Ramos (cell line): Measurements from ENCODE around the gene FBXO27.
"Not testable (repeated sequence)": the region's sequence is repeated elsewhere in the genome, so short reads cannot be mapped to it uniquely, and the experiment has no call there.

Experiments used
- in situ Hi-C: fragments of 300-500 bp; cut with MboI; formaldehyde crosslinking; loops from one replicate; pipeline ENCODE4 v1.14.3; 2022; ENCODE audit warnings: low sequenced_read_pairs; ENCODE audit not compliant: unreplicated experiment

Gene FBXO27

GRCh38 chr19:38990949-38991697 lies 41.2 kb downstream of the FBXO27 start:
- in situ Hi-C loops, result no loop called here

GRCh38 chr19:38989614-38990013 lies 42.7 kb downstream of the FBXO27 start:
- in situ Hi-C loops, result not testable (repeated sequence)

GRCh38 chr19:38989066-38989605 lies 43.2 kb downstream of the FBXO27 start:
- in situ Hi-C loops, result no loop called here

- in situ Hi-C loops, result not testable (repeated sequence)
Measured at GRCh38 chr19:38988627-38989026, 43.7 kb downstream of the FBXO27 start.

- in situ Hi-C loops, result not testable (repeated sequence)
Measured at GRCh38 chr19:38987745-38988144, 44.6 kb downstream of the FBXO27 start.

GRCh38 chr19:38985262-38985661 lies 47.1 kb downstream of the FBXO27 start:
- in situ Hi-C loops, result no loop called here

- in situ Hi-C loops, result no loop called here
Measured at GRCh38 chr19:38980583-38981374, 51.6 kb downstream of the FBXO27 start.

- in situ Hi-C loops, result no loop called here
Measured at GRCh38 chr19:38979812-38980211, 52.5 kb downstream of the FBXO27 start.

GRCh38 chr19:38978326-38978689 lies 54.0 kb downstream of the FBXO27 start:
- in situ Hi-C loops, result no loop called here

GRCh38 chr19:38977445-38978325 lies 54.7 kb downstream of the FBXO27 start:
- in situ Hi-C loops, result no loop called here

- in situ Hi-C loops, result no loop called here
Measured at GRCh38 chr19:38975861-38976271, 56.5 kb downstream of the FBXO27 start.

GRCh38 chr19:38975214-38975860 lies 57.0 kb downstream of the FBXO27 start, which contains the start of gene FBXO17:
Gene FBXO17, minus strand, starts transcription at chr19:38975742. Its CDS starts 25,423 bp downstream, at chr19:38950319.
- in situ Hi-C loops, result no loop called here

GRCh38 chr19:38974624-38975213 lies 57.6 kb downstream of the FBXO27 start:
- in situ Hi-C loops, result no loop called here
